Pancreas (tissue), 10 donors: ENCODE results near the gene FOXRED1. TPM values are rescaled to one million over a fixed set of nuclear protein-coding genes. Genes with fewer than 3 reads are reported as not detected.

Experiments used
- ATAC-seq, 4 donors: fragments of 200-7000 bp; cut with Tn5 transposase; one replicate each; pipeline versions ENCODE4 v1.8.0 to v1.9.1; 2020; ENCODE audit warnings: mild to moderate bottlenecking in 4 of 4, moderate library complexity in 4 of 4
- DNase-seq, 6 donors: peaks; one replicate each; pipeline ENCODE4 v3.0.0-alpha.2; 2020
- FAIRE-seq: peaks from 2 replicates; lab custom pipeline; 2012; peaks lifted over from hg19 to GRCh38; lab: Jason Lieb, UNC
- H3K27ac ChIP-seq, 4 donors: fragments of 200-600 bp; sonication (generic); 1 replicate in 3 of 4; 2 replicates in 1 of 4; pipeline versions ENCODE4 v1.5.0 to v1.8.0; 2020
- H3K27me3 ChIP-seq, 4 donors: fragments of 200-600 bp; one replicate each; pipeline ENCODE4 v1.8.0; 2021
- H3K36me3 ChIP-seq, 3 donors: fragments of 200-600 bp; sonication (generic) in 1 of 3; one replicate each; pipeline versions ENCODE4 v1.5.0 to v1.8.0; 2020 to 2021
- H3K4me1 ChIP-seq, 3 donors: fragments of 200-600 bp; one replicate each; pipeline ENCODE4 v1.8.0; 2021
- H3K4me3 ChIP-seq, 4 donors: fragments of 200-600 bp; sonication (generic) in 2 of 4; one replicate each; pipeline versions ENCODE4 v1.5.0 to v1.8.0; 2020 to 2021
- H3K9me3 ChIP-seq, 4 donors: fragments of 200-600 bp; one replicate each; pipeline ENCODE4 v1.8.0; 2021
- CTCF ChIP-seq, 4 donors: fragments of 200-600 bp; sonication (generic) in 3 of 4; IDR thresholded peaks; one replicate each; pipeline versions ENCODE4 v1.5.0 to v1.8.0; 2021; ENCODE audit warnings: antibody characterized with exemption in 4 of 4
- whole genome bisulfite sequencing, 2 donors: extraction: QIAGEN DNeasy Blood & Tissue Kit; methylation state at CpG; one replicate each; pipeline ENCODE4 v1.1.7; 2013; 5-methylcytosine and 5-hydroxymethylcytosine counted together
- intact Hi-C, 3 donors: fragments of 100-400 bp; cut with DNase I; formaldehyde crosslinking; loops; one replicate each; pipeline versions ENCODE4 v1.11.1 to v1.14.2; 2022
- polyA plus RNA-seq, 2 donors: library from polyadenylated mRNA; stranded (reverse); fragments of 200-250 nt; gene quantifications; one replicate each; pipeline ENCODE4 v1.2.3, GENCODE V29; 2013
- total RNA-seq, 6 donors: library from RNA; stranded (reverse); fragmentation: NEBNext Ultra II Directional in 4 of 6; extraction: Animal tissue kit (Norgen Biotek cat#: 25700) in 4 of 6; gene quantifications; one replicate each; pipeline versions ENCODE4 v1.2.1 to v1.2.4, GENCODE V29; 2021 to 2023
- donor health status: healthy with polysubstance abuse.
- donor health status: DM: no; HTN: no; CAD: no; lungs with moderate emphysema.
- donor health status: DM: no; HTN: no; CAD: no.
- donor health status: control.
- donor health status: control.
- donor health status: Bipolar disorder and iron deficiency.
- donor health status: DM: yes; HTN: yes; CAD: no.
- donor health status: DM: no; HTN: no; CAD: no.
- donor health status: DM: no; HTN: no; CAD: no.
- donor health status: DM: yes; HTN: yes; CAD: no.

FOXRED1 gene
- total and polyA plus RNA-seq, 8 donors = 6.3 to 29.4 (median 11.5) TPM

GRCh38 chr11:126290887-126291286 lies 21.9 kb downstream of the FOXRED1 start:
- H3K9me3 ChIP-seq = no peaks in the 10 kb centered on the region
- peaks cover 0 to 32% (median 6%) of the 10 kb centered on the region in 3 donors for H3K36me3 ChIP-seq
- intact Hi-C loops = no loop called here
- 86 to 92% methylated on average over 12 of the region's 12 CpGs for WGBS, 2 donors
- no peak overlapping the region for H3K27ac ChIP-seq
- no peak for DNase-seq
- no peak for FAIRE-seq
- no peak overlapping the region for H3K4me3 ChIP-seq
- ATAC-seq = peak in 3 of 4 donors; percentile 27 to 45 (median 36)
- no peaks in the 10 kb centered on the region for H3K4me1 ChIP-seq
- TF ChIP-seq CTCF (IDR thresholded peaks at IDR 0.05) = no peak
- no peaks in the 10 kb centered on the region for H3K27me3 ChIP-seq

- Histone ChIP-seq H3K4me3 (no peak overlapping the region), H3K27ac (no peak overlapping the region), H3K27me3 (no peaks in the 10 kb centered on the region), H3K4me1 (no peaks in the 10 kb centered on the region), H3K9me3 (no peaks in the 10 kb centered on the region), H3K36me3 (peaks cover 0 to 32% (median 6%) of the 10 kb centered on the region in 3 donors)
- FAIRE-seq (no peak), DNase-seq (no peak), ATAC-seq (no peak)
- WGBS, 2 donors = 89 to 91% methylated on average over 5 of the region's 5 CpGs
- no peak for TF ChIP-seq CTCF (IDR thresholded peaks at IDR 0.05)
- intact Hi-C loops = no loop called here
These were observed 24.8 kb downstream of the FOXRED1 start for GRCh38 chr11:126293726-126294125.

- no peaks in the 10 kb centered on the region for H3K4me1 ChIP-seq
- no peaks in the 10 kb centered on the region for H3K27me3 ChIP-seq
- FAIRE-seq (no peak), ATAC-seq (no peak), DNase-seq (no peak)
- H3K4me3 ChIP-seq = no peak overlapping the region
- no peak for TF ChIP-seq CTCF (IDR thresholded peaks at IDR 0.05)
- H3K9me3 ChIP-seq = no peaks in the 10 kb centered on the region
- intact Hi-C loops = no loop called here
- 52 to 87% methylated on average over 2 of the region's 2 CpGs for WGBS, 2 donors
- peaks cover 0 to 19% (median 6%) of the 10 kb centered on the region in 3 donors for H3K36me3 ChIP-seq
- H3K27ac ChIP-seq = no peak overlapping the region
These were observed 28.1 kb downstream of the FOXRED1 start for GRCh38 chr11:126297004-126297403.

- FAIRE-seq = no peak
- H3K9me3 ChIP-seq = no peaks in the 10 kb centered on the region
- peaks cover 8 to 22% (median 13%) of the 10 kb centered on the region in 3 donors for H3K4me1 ChIP-seq
- peak; percentile 86 to 97 (median 92) for DNase-seq
- no peaks in the 10 kb centered on the region for H3K36me3 ChIP-seq
- peak within 1 kb of the TSS; percentile 36 to 71 (median 59) for H3K4me3 ChIP-seq
- intact Hi-C loops = no loop called here
- WGBS, 2 donors = 1% methylated on average over 61 of the region's 61 CpGs
- peak within 1 kb of the TSS; percentile 67 to 88 (median 80) for H3K27ac ChIP-seq
- peak; percentile 98 to 100 (median 99) for ATAC-seq
- TF ChIP-seq CTCF (IDR thresholded peaks at IDR 0.05) = peak in 1 of 4 donors; percentile 6
- no peaks in the 10 kb centered on the region for H3K27me3 ChIP-seq
These were observed 34.9 kb downstream of the FOXRED1 start, which contains the start of gene DCPS for GRCh38 chr11:126303623-126304456. DCPS (plus strand) TSS chr11:126304060; CDS start chr11:126304081, 21 bp downstream.
